NCI-H460 (cell line): ENCODE measurements around the gene FAM209A. TPM values are rescaled to one million over a fixed set of nuclear protein-coding genes. Genes with fewer than 3 reads are reported as not detected.
"Not testable (repeated sequence)": the region's sequence is repeated elsewhere in the genome, so short reads cannot be mapped to it uniquely, and the experiment has no call there.

Source experiments
- DNase-seq: peaks from one replicate; pipeline ENCODE4 v3.0.0-alpha.2; 2016; ENCODE audit warnings: low read depth; ENCODE audit errors: extremely low read depth
- polyA plus RNA-seq: library from polyadenylated mRNA; depleted of rRNA; stranded (reverse); fragments of >200 nt; gene quantifications from 2 replicates; pipeline ENCODE4 v1.2.3, GENCODE V29; 2014; cell fraction: nucleus; rRNA removed
- total RNA-seq: library from RNA; depleted of rRNA; stranded (reverse); fragments of >200 nt; shearing (Covaris generic); gene quantifications from 2 replicates; pipeline ENCODE4 v1.2.3, GENCODE V29; 2014; rRNA removed

Gene FAM209A, protein sequence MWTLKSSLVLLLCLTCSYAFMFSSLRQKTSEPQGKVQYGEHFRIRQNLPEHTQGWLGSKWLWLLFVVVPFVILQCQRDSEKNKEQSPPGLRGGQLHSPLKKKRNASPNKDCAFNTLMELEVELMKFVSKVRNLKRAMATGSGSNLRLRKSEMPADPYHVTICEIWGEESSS
- total RNA-seq, result 0.17 and 0.29 TPM in 2 replicates
- polyA plus RNA-seq, result not detected in 2 replicates

DNA sequence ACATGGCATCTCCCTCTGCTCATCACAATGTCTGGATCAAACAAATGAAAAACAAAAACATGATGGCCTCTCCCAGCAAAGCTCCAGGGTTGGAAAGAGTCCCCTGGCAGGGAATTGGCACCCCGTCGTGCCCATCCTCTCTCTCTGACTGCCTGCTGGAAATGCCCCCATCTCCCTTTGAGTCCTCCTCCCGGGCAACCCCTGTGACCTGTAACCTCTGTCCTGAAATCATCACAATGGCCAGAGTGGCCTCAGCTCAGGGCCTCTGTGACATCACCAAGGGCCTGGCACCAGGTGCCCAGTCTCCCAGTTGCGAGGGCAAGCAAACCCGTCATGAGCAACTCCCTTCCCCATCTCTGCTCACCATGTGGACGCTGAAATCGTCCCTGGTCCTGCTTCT lies at the start of gene FAM209A:
TSS of gene FAM209A (plus strand) at position 301 of the 400 bp plus-strand sequence. CDS start at position 366, 65 bp downstream.
- not testable (repeated sequence) for DNase-seq

DNA sequence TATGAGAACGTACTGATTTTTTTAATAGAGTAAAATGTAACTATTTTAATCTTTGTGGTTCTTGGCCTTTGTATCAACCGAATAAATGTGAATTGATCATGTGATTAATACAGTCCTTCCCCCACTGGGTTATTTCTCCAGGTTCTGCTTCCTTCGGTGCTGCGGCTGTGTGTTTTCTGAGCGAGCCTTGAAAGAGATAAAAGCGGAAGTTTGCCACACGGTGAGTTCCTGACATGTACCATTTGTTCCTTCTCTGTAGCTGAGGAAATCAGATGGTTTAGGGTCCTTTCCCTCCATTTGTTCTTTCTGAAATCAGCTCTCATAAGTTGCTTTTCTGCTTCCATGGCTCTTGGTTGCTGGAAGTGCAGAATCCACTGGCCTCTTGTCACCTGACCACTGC lies 40.6 kb upstream of the FAM209A start:
- no peak for DNase-seq

DNA sequence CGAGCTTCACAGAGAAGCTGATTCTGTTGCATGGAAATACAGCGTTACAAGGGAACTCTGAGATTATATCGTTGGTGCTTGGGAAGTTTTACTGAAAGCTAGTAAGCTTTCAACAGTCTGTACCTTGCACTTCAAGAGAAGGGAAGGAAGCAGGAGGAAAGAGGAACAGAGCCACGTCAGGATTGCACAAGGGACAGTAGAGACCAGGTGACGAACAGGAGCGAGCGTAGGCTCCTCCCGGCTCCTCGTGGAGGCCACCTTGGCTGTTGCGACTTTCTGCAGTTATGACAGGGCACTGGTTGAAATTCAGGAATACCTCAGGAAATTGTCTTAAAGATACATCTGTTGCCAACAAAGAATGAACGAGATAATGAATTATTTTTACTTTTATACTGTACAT lies 37.3 kb upstream of the FAM209A start:
- DNase-seq, result no peak

DNA sequence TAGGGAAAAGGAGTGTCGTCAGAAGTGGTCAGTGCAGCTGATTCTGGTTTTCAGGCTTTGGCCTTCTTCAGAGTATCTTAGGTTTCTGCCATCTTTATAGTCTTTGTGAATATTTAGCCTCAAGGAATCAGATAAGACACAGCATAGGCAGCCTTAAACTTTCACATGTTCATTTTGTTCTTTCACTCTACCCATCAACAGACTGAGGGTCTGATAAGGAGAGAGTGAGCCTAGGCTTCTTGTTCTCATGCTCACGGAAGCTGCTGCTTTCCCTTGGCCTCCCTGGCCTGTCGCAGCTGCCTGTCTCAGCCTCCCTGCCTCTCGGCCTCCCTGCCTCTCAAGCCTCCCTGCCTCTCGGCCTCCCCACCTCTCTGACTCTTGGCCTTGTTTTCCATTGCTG lies 36.0 kb upstream of the FAM209A start:
- no peak for DNase-seq

DNA sequence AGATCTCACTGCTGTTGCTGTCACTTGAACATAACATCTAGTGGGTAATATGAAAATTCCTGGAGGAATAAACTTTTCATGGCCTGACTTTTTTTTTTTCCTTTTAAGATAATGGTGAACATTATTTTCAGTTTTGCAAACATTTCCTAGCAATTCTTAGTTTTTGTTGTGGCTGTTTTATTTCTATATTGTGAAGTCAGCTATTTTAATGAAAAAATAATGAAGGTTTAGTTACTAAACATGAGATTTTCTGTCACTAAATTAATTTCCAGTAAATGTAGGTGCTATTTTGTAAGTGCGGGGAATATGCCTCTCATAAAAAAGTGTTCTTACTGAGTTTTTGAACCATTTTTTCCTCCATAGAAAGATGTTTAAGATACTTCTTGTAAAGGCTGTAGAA lies 23.4 kb upstream of the FAM209A start:
- no peak for DNase-seq

DNA sequence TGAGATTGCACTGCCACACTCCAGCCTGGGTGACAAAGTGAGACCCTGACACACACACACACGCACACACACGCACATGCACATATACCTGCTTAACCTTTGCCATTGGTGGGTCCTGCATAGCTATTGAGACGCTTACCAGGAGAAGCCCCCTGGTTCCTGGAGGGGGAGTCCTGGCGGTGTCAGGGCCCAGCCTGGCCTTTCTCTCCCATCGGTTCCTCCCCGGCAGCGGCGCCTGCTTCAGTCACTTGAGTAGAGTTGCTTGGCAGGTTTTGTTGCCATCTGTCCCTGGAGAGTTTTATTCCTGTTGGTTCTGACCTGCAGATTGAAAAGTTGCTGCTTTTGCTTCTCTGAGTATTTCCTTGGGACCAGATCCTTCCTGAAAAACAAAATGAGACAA lies 20.6 kb upstream of the FAM209A start:
- no peak for DNase-seq

DNA sequence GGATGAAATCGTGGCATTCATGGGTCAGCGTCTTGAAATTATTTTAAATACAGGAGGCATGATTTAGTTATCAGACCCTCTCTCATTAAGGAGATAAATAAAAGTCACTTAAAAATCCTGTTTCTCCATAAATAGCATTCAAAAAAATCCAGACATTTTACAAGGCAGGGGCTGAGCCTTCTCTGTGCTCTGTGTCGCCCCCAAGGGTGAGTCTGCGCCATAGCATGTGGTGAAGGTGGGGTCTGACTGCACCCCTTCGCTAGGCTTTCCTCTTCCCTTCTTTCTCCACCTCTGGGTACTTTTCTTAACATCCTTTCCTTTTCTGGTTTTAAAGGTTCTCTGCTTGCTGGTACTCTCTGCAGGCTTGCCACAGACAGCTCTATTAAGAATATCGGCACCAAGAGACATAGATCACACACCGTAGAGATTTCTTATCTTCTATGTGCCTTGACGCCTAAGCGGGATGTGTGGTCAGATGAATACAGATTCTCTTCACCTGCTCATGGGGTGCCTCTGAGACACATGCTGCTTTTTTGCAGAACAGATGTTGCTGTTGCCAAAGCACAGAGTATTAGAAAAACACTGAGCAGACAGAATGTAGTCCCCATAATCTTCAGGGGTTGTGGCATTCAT lies 20.1 kb upstream of the FAM209A start:
- no peak for DNase-seq

DNA sequence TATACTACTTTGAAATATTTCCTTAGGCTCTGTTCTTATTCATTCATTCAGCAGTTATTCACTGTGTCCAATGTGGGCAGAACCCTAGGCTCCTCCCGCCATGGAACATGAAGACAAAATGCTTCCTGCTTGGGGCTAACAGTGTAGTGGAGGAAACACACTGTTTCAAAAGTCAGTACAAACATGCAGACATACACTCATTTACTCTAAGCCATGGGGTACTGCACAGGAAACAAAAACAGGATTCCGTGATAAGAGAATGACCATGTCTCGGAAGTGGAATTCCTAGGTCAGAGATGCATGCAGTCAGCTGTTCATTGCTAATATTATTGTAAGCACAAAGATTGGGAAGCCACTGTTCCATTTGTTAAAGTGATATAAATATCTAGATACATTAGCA lies 18.4 kb upstream of the FAM209A start:
- DNase-seq, result no peak

DNA sequence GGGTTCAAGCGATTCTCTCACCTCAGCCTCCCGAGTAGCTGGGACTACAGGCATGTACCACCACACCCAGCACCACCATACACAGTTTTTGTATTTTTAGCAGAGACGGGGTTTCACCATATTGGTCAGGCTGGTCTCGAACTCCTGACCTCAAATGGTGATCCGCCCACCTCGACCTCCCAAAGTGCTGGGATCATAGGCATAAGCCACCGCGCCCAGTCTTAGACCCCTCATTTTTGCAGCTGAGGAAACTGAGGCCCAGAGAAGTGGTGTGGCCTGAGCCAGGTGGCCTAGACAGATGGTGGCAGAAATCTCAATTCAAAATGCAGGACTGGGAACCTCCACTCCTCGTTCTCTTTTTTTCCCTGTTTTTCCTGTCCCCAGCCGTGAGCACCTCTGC lies 12.6 kb upstream of the FAM209A start:
- no peak for DNase-seq

DNA sequence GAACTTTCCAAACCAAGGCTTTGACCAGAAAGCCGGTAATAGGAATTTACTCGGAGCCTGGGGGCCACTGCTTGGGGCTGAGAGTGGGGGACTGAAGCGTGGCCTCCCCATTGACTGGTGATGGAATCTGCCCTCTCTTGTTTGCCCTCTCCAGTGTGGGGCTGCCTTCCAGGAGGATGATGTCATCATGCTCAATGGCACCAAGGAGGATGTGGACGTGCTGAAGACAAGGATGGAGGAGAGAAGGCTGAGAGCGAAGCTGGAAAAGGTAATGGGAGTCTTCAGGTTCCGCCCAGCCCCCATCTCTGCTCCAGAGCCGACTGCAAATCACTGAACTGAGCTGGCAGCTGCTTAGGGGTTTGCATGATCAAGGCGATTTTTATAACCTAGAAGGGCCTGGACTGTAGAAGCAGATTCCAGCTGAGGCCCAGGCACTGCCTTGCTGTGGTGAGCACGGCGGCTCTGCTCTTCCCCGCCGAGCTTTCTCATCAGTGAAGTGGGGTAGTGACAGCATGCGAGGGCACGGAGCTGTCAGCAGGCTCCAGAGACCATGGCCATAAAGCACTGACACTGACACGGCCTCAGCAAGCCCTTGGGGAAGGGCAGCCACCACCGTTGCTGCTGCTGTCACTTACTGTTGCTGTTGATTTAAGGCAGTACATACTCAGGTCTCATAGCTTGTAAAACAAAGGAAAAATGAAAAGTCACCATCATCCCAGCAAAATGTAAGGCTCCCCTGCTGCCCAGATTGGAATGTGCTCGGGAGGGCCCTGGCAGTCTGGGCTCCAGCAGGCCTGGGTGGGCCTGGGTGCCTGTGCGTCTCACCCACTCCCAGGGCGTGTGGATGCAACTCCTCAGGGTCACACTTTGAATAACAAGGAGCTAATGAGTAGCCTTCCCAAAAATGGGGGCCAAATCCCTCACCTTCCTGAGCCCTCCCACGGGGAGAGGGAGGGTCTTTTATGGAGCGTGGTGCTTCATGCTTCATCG lies 11.1 kb upstream of the FAM209A start:
- no peak for DNase-seq

DNA sequence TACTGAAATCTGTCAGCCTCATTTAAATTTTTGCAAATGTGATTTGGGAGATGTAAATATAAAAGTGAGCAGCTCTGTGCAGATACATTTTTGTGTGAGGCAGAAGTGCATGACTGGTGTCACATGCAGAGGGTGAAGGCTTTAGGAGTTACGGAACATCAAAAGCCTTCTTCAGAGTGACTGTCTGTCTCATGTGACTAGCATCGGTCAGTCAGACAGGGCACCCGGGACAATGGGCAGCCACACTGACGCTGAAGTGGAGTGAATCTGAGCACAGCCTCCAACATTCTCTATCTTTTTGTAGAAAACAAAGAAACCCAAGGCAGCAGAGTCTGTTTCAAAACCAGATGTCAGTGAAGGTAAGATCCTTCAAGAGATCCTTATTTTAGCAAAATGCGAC lies 7.9 kb upstream of the FAM209A start:
- no peak for DNase-seq

DNA sequence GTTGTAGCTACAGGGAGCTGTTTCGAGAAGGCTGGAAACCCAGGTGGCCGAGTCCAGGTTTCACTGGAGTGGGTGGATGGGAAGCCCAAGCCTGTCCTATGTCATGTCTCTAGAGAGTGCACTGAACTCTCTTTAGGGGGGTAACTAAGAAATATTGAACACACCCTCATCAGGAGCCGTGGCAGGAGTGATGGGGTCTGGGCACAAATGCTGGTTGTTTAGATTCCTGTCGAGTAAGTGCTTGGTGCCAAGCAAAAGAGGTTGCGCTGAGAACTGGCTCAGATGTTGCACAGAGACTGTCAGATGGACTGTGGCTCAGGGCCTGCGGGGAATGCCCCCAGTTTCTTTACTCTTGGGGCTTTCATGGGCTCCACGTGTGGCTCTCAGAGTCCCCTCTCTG lies 7.3 kb upstream of the FAM209A start:
- no peak for DNase-seq

DNA sequence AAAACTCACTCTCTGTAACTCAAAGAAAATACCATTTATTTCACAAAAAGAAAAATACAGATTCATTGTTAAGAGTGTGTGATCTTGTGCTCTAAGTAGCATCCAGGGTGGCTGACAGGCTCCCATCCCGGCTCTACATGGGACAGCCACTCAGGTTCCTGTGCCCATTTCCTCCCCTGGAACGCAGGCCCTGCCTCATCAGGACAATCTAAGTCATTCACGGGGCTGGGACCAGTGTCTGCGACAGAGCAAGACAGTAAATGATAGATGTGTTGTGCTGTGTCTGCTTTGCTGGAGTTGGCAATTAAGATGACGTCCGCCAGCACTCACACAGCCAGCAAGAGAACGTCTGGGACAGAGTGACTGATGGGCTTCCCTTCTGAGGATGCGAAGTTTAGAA lies 6.9 kb upstream of the FAM209A start:
- DNase-seq, result no peak

DNA sequence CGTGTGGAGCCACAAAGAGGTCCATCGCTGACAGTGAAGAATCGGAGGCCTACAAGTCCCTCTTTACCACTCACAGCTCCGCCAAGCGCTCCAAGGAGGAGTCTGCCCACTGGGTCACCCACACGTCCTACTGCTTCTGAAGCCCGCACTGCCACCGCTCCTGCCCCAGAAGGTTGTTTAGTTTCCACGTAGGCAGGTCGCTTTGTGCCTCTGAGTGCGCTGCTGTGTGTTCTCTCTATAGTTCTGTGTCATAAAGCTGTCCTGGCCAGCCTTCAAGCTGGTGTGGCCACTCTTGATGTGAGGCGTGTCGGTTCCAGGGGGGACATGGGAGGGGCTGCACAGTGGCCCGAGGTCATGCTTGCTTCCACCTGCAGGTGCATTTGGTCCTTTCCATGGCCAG lies 6.4 kb upstream of the FAM209A start:
- DNase-seq, result no peak

DNA sequence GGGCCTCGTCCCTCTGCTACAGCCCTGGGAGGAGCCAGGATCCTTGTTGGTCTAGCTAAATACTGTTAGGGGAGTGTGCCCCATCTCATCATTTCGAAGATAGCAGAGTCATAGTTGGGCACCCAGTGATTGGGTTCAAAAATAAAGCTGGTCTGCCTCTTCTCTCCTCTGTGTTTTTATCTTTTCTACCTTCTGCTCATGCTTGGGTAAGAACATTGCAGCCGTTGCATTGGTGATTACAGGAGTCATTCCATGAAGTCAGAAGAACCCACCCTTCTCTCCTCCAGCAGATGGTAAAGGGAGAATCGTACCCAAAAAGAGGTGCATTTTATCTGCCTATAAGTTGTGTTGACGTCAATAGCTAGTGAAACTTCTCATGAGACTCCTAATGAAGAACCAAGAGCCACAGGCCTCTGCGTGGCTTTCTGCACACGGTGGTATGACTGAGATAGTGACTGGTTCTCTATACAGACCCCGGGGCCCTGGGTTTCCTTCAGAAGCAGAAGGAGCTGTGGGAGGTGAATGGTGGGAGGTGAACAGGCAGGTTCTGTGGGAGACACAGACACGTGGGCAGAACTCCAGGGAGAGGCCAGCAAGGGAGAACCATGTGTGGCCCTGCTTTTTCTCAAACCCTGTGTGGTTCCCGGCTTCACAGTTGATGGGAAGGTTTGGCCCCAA lies 5.7 kb upstream of the FAM209A start:
- no peak for DNase-seq

DNA sequence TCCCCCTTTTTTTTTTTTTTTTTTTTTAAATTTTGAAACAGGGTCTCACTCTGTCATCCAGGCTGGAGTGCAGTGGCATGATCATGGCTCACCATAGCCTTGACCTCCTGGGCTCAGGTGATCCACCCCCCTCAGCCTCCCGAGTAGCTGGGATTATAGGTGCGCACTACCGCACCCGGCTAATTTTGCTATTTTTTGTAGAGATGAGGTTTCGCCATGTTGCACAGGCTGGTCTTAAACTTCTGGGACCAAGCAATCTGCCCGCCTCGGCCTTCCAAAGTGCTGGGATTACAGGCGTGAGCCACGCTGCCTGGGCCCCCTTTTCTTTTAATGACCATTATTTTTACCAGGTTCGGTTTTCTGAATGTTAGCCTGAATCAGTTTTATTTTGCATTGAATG lies 5.0 kb upstream of the FAM209A start:
- DNase-seq, result no peak

DNA sequence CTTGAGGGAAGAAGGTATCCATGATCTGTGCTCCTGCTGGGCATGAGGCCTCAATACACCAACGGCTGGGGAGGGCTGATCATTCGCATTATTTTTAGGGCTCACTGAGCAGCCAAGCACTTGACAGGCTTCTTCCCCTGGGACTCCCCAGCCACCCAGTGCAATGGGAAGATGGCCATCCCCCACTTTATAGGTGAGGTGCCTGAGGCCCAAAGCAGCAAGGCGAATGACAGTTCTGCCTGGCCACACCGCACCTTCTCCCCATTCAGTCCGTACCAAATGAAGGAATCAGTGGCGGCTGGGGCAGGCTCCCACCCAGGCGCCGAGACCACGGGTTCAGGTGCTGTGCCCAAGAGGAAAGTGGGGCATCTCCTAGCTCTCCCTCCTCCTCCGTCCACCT lies 4.4 kb upstream of the FAM209A start:
- no peak for DNase-seq

DNA sequence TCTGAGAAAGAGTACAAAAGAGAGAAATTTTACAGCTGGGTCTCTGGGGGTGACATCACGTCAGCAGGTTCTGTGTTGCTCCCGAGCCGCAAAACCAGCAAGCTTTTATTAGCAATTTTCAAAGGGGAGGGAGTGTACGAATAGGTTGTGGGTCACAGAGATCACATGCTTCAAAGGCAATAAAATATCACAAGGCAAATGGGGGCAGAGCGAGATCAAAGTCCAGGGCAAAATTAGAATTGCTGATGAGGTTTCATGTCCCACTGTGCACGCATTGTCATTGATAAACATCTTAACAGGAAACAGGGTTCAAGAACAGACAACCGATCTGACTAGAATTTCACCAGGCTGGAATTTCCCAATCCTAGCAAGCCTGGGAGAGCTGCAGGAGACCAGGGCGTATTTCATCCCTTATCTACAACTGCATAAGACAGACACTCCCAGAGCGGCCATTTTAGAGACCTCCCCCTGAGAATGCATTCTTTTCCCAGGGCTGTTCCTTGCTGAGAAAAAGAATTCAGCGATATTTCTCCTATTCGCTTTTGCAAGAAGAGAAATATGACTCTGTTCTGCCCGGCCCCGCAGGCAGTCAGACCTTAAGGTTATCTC lies 3.7 kb upstream of the FAM209A start:
- not testable (repeated sequence) for DNase-seq

DNA sequence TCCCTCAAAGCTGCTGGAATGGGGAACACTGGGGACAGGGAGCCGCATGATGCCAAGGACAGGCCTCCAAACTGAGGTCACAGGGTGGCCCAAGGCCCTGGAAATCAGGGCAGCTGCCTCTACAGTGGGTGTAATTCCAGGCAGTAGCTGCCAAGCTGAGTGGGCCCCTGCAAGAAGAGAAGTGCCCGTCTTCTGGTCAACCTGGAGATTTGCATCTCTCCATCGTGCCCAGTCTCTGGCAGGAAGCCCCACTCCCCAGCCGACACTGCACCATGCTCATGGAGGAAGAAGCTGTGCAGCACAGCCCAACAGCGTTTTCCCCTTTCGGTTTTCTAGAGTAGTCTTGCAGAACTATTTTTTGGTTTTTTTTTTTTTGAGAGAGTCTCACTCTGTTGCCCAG lies 2.2 kb upstream of the FAM209A start:
- DNase-seq, result no peak

DNA sequence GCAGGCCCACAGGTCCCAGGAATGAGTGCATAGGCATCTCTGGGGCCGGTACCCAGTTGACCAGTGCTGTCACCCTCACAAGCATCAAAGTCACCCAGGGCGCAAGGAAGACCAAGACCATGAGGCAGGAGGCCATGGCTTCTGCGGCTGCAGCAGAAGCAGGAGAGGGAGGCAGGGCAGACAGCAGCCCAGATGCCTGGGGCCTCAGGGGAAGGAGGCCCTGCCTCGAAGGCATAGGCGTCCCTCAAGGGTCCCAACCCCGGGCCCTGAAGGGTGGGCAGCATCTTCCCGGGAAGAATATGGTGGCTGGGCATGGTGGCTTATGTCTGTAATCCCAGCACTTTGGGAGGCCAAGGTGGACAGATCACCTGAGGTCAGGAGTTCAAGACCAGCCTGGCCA lies 3.0 kb downstream of the FAM209A start:
- DNase-seq, result no peak

DNA sequence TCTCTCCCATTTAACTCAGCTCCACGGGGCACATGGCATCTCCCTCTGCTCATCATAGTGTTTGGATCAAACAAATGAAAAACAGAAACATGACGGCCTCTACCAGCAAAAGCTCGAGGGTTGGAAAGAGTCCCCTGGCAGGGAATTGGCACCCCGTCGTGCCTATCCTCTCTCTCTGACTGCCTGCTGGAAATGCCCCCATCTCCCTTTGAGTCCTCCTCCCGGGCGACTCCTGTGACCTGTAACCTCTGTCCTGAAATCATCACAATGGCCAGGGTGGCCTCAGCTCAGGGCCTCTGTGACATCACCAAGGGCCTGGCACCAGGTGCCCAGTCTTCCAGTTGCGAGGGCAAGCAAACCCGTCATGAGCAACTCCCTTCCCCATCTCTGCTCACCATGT lies 8.4 kb downstream of the FAM209A start, which contains the start of gene FAM209B:
TSS of gene FAM209B (plus strand) at position 301 of the 400 bp plus-strand sequence. CDS start at position 397, 96 bp downstream.
- DNase-seq, result not testable (repeated sequence)
